Heart right ventricle (tissue), 16 donors: ENCODE results near the gene MYOZ2. TPM values are rescaled to one million over a fixed set of nuclear protein-coding genes. Genes with fewer than 3 reads are reported as not detected.
A peak's percentile ranks its signal among the peaks of the same experiment; 100 is the strongest.

Source experiments
- ATAC-seq, 8 donors: fragments of 200-7000 bp; cut with Tn5 transposase; one replicate each; pipeline ENCODE4 v1.9.1; 2020; ENCODE audit warnings: mild to moderate bottlenecking in 8 of 8, moderate library complexity in 8 of 8, moderate number of reproducible peaks in 1 of 8
- DNase-seq, 2 donors: peaks; one replicate each; pipeline ENCODE4 v3.0.0-alpha.2; 2020
- H3K27ac ChIP-seq, 10 donors: fragments of 200-600 bp; sonication (generic) in 2 of 10; one replicate each; pipeline versions ENCODE4 v1.5.0 to v1.8.0; 2020 to 2022; ENCODE audit warnings: mild to moderate bottlenecking in 3 of 10
- H3K27me3 ChIP-seq, 7 donors: fragments of 200-600 bp; one replicate each; pipeline ENCODE4 v1.8.0; 2021 to 2022; ENCODE audit warnings: mild to moderate bottlenecking in 2 of 7
- H3K36me3 ChIP-seq, 9 donors: fragments of 200-600 bp; sonication (generic) in 1 of 9; one replicate each; pipeline versions ENCODE4 v1.5.0 to v1.8.0; 2020 to 2022; ENCODE audit warnings: mild to moderate bottlenecking in 2 of 9
- H3K4me1 ChIP-seq, 9 donors: fragments of 200-600 bp; sonication (generic) in 1 of 9; one replicate each; pipeline versions ENCODE4 v1.5.0 to v1.8.0; 2020 to 2022; ENCODE audit warnings: mild to moderate bottlenecking in 4 of 9
- H3K4me3 ChIP-seq, 10 donors: fragments of 200-600 bp; sonication (generic) in 2 of 10; one replicate each; pipeline versions ENCODE4 v1.5.0 to v1.8.0; 2020 to 2022; ENCODE audit warnings: mild to moderate bottlenecking in 7 of 10, moderate library complexity in 2 of 10
- H3K9me3 ChIP-seq, 11 donors: fragments of 200-600 bp in 10 of 11; sonication (generic) in 2 of 11; one replicate each; pipeline versions ENCODE4 v1.5.0 to v1.8.0; 2013 to 2022; ENCODE audit warnings: mild to moderate bottlenecking in 2 of 11, control low read depth in 1 of 11, moderate library complexity in 1 of 11
- WGBS, 2 donors: extraction: QIAGEN DNeasy Blood & Tissue Kit; methylation state at CpG; one replicate each; pipeline ENCODE4 v1.1.7; 2013; ENCODE audit warnings: inconsistent platforms in 1 of 2; 5-methylcytosine and 5-hydroxymethylcytosine counted together
- intact Hi-C, 10 donors: fragments of 100-400 bp; cut with DNase I; formaldehyde crosslinking; loops; one replicate each; pipeline versions ENCODE4 v1.11.1 to v1.14.2; 2022
- polyA plus RNA-seq, 2 donors: library from polyadenylated mRNA; stranded (reverse); fragments of 200-250 nt; gene quantifications; one replicate each; pipeline ENCODE4 v1.2.3, GENCODE V29; 2013
- total RNA-seq, 10 donors: library from RNA; stranded (reverse); fragmentation: NEBNext Ultra II Directional in 3 of 10; extraction: Animal tissue kit (Norgen Biotek cat#: 25700) in 3 of 10; gene quantifications; one replicate each; pipeline versions ENCODE4 v1.2.1 to v1.2.4, GENCODE V29; 2021 to 2023
- TF ChIP-seq, protein P1 (sequence below), 9 donors: fragments of 200-600 bp; sonication (generic) in 2 of 9; IDR thresholded peaks; one replicate each; pipeline versions ENCODE4 v1.5.0 to v1.8.0; 2021 to 2022; ENCODE audit warnings: antibody characterized with exemption in 9 of 9, mild to moderate bottlenecking in 5 of 9, moderate library complexity in 1 of 9
- donor health status: Arrhythmogenic right ventricular cardiomyopathy.
- donor health status: ischemic (EF 13 %, LVEDD 7.1; RV severe dilation, severe dysfunction).
- donor health status: healthy with polysubstance abuse.
- donor health status: DM: no; HTN: yes; CAD: no.
- donor health status: DM: no; HTN: no; CAD: no.
- donor health status: ischemic (EF 25% LVEDD 6.9; RV normal size, moderate dysfunction).
- donor health status: ischemic (EF 25% LVEDD 5.7; RV mildly dilated, moderate dysfunction).
- donor health status: healthy.
- donor health status: DM: yes; HTN: yes; CAD: no.
- donor health status: Ischemic cardiomyopathy.
- donor health status: ischemic (EF 35%, LVEDD 5.7; RV mildly dilated, moderate dysfunction).
- donor health status: nonischemic (EF 11% LVEDD 7.7; RV severe dilation, severe dysfunction).
- donor health status: DM: yes; HTN: yes; CAD: no.
- donor health status: PGD.
- donor health status: ischemic (EF 29% LVEDD 5.4; RV normal size, mild dysfunction).
- donor health status: nonischemic (EF 23%, LVEDD 6.1; RV moderate dilation, normal function).

MYOZ2 gene
- total and polyA plus RNA-seq, 12 donors, result 231 to 1,008 (median 867) TPM

- intact Hi-C loops, result loop anchor here in 2 of 10 donors (2.0 to 5.0 kb wide), 2 partner anchors 109 to 110 kb away; partner anchors contain the start of gene USP53 (in 2 of the 2)
Observed at GRCh38 chr4:119103263-119103662, 32.4 kb upstream of the MYOZ2 start.

GRCh38 chr4:119104644-119105273 is 30.9 kb upstream of the MYOZ2 start:
- H3K9me3 ChIP-seq, result no peaks in the 10 kb centered on the region
- DNase-seq (no peak), ATAC-seq (peak in 3 of 8 donors; percentile 31 to 49 (median 45))
- H3K4me1 ChIP-seq, result peaks cover 0 to 54% (median 38%) of the 10 kb centered on the region in 9 donors
- TF ChIP-seq, protein P1, sequence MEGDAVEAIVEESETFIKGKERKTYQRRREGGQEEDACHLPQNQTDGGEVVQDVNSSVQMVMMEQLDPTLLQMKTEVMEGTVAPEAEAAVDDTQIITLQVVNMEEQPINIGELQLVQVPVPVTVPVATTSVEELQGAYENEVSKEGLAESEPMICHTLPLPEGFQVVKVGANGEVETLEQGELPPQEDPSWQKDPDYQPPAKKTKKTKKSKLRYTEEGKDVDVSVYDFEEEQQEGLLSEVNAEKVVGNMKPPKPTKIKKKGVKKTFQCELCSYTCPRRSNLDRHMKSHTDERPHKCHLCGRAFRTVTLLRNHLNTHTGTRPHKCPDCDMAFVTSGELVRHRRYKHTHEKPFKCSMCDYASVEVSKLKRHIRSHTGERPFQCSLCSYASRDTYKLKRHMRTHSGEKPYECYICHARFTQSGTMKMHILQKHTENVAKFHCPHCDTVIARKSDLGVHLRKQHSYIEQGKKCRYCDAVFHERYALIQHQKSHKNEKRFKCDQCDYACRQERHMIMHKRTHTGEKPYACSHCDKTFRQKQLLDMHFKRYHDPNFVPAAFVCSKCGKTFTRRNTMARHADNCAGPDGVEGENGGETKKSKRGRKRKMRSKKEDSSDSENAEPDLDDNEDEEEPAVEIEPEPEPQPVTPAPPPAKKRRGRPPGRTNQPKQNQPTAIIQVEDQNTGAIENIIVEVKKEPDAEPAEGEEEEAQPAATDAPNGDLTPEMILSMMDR (IDR thresholded peaks at IDR 0.05), result no peak
- H3K27me3 ChIP-seq, result no peaks in the 10 kb centered on the region
- H3K36me3 ChIP-seq, result no peaks in the 10 kb centered on the region
- peak overlapping the region in 7 of 10 donors; percentile 21 to 71 (median 54) for H3K27ac ChIP-seq
- intact Hi-C loops, result loop anchor here in 1 of 10 donors (5.0 kb wide), 1 partner anchor 108 kb away; the partner anchor contains the start of gene USP53
- 50 to 59% methylated on average over 4 of the region's 4 CpGs for WGBS, 2 donors
- no peak overlapping the region for H3K4me3 ChIP-seq

More at GRCh38 chr4:119103263-119103662, 32.4 kb upstream of the MYOZ2 start:
- Histone ChIP-seq H3K4me3 (no peak overlapping the region), H3K36me3 (no peaks in the 10 kb centered on the region), H3K27me3 (no peaks in the 10 kb centered on the region), H3K4me1 (peaks cover 0 to 69% (median 46%) of the 10 kb centered on the region in 9 donors), H3K27ac (peak overlapping the region in 8 of 10 donors; percentile 24 to 79 (median 56)), H3K9me3 (no peaks in the 10 kb centered on the region)
- WGBS, 2 donors, result 18 to 38% methylated on average over 2 of the region's 2 CpGs
- ATAC-seq (peak; percentile 49 to 90 (median 75)), DNase-seq (no peak)
- TF ChIP-seq, protein P1 (IDR thresholded peaks at IDR 0.05), result no peak

DNA sequence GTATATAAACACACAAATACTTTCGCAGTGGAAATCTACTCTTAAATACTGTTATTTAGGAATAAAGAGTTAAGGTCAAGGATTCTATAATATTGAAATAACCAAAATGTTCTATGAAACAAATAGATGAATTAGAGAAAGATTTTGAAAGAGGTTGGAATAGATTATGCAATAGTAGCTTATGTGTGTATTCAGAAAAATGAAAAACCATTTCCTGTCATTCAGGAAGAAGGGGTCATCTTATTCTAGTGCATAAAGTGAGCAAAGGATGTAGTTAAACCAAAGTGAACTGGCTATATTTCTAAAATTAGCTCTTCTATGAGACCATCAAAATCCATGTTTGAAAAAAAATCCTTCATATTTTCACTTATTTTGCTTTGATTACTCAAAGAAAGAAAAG is 30.0 kb upstream of the MYOZ2 start:
- Histone ChIP-seq H3K36me3 (no peaks in the 10 kb centered on the region), H3K4me1 (peaks cover 0 to 50% (median 38%) of the 10 kb centered on the region in 9 donors), H3K27ac (peak overlapping the region in 7 of 10 donors; percentile 11 to 71 (median 54)), H3K27me3 (no peaks in the 10 kb centered on the region), H3K4me3 (no peak overlapping the region), H3K9me3 (no peaks in the 10 kb centered on the region)
- ATAC-seq (no peak), DNase-seq (no peak)
- TF ChIP-seq, protein P1 (IDR thresholded peaks at IDR 0.05), result no peak
- 97 to 98% methylated on average over 1 of the region's 1 CpG for WGBS, 2 donors
- intact Hi-C loops, result no loop called here

- ATAC-seq (peak in 3 of 8 donors; percentile 5 to 25 (median 7)), DNase-seq (no peak)
- intact Hi-C loops, result no loop called here
- Histone ChIP-seq H3K4me3 (no peak overlapping the region), H3K36me3 (no peaks in the 10 kb centered on the region), H3K27ac (peak overlapping the region in 8 of 10 donors; percentile 11 to 71 (median 52)), H3K9me3 (no peaks in the 10 kb centered on the region), H3K4me1 (peaks cover 0 to 50% (median 38%) of the 10 kb centered on the region in 9 donors), H3K27me3 (no peaks in the 10 kb centered on the region)
- TF ChIP-seq, protein P1 (IDR thresholded peaks at IDR 0.05), result no peak
- WGBS, 2 donors, result 49 to 58% methylated on average over 4 of the region's 4 CpGs
Observed at GRCh38 chr4:119106036-119107000, 29.3 kb upstream of the MYOZ2 start.
